Sigmoid colon (tissue), 4 donors: ENCODE measurements around the gene MT1A.

Experiments
- POLR2AphosphoS5 ChIP-seq, 4 donors: sonication (generic); formaldehyde crosslinking; IDR thresholded peaks; one replicate each; pipeline ENCODE4 v1.6.1; 2017; ENCODE audit warnings: antibody characterized with exemption in 4 of 4
- TF ChIP-seq, protein P1 (sequence below), 4 experiments: fragments of 450-650 bp in 3 of 4; fragments of 200-600 bp in 1 of 4; IDR thresholded peaks; one replicate each; pipeline ENCODE4 v1.5.1; 2016 to 2019; ENCODE audit warnings: antibody characterized with exemption in 4 of 4, mild to moderate bottlenecking in 3 of 4, moderate library complexity in 2 of 4

DNA sequence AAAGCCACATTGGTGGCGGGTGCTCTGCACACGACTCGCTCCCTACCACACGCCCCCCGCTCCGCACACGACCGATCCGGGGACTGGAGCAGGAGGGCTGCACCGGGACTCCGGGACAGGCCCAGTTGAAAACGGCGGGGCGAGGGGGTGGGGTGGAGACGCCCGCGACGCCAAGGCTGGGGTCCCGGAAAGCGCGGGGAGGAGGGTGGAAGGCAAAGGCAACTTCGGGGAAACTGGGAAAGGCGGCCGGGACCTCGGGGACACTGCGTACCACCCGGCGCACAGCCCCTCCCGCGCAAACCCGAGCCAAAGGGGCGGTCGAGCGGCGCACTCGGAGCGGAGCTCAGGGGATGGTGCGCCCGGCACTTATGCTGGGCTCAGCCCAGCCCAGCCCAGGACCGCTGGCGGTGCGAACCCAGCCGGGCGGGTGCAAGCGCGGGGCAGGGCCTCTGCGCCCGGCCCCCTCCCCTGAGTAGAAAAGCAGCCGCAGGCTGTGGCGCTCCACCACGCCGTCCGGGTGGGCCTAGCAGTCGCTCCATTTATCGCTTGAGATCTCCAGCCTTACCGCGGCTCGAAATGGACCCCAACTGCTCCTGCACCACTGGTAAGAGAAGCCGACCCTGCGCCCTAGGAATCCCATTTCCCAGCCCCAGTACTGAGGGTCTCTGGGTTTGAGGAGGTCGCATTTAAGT, 6.2 kb upstream of the MT1A start, which contains the start of gene MT1M:
- TF ChIP-seq, protein P1, sequence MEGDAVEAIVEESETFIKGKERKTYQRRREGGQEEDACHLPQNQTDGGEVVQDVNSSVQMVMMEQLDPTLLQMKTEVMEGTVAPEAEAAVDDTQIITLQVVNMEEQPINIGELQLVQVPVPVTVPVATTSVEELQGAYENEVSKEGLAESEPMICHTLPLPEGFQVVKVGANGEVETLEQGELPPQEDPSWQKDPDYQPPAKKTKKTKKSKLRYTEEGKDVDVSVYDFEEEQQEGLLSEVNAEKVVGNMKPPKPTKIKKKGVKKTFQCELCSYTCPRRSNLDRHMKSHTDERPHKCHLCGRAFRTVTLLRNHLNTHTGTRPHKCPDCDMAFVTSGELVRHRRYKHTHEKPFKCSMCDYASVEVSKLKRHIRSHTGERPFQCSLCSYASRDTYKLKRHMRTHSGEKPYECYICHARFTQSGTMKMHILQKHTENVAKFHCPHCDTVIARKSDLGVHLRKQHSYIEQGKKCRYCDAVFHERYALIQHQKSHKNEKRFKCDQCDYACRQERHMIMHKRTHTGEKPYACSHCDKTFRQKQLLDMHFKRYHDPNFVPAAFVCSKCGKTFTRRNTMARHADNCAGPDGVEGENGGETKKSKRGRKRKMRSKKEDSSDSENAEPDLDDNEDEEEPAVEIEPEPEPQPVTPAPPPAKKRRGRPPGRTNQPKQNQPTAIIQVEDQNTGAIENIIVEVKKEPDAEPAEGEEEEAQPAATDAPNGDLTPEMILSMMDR (IDR thresholded peaks at IDR 0.05) = no peak
- TF ChIP-seq POLR2AphosphoS5 (IDR thresholded peaks at IDR 0.05) = peak; percentile 52 to 81 (median 78)
